HepG2 (cell line): Measurements from ENCODE around the gene ARID3C. TPM values are rescaled to one million over a fixed set of nuclear protein-coding genes. Genes with fewer than 3 reads are reported as not detected.

Experiments used
- ARNT2 ChIP-seq: sonication (generic); formaldehyde crosslinking; IDR thresholded peaks from 2 replicates; pipeline ENCODE4 v1.8.0; 2022; ENCODE audit warnings: mild to moderate bottlenecking, low read depth, missing genetic modification reagents, moderate library complexity
- ELK4 ChIP-seq: sonication (generic); formaldehyde crosslinking; IDR thresholded peaks from 2 replicates; pipeline ENCODE4 v1.9.0; 2021; ENCODE audit warnings: missing genetic modification reagents, borderline replicate concordance
- GPBP1L1 ChIP-seq: sonication (generic); formaldehyde crosslinking; IDR thresholded peaks from 2 replicates; pipeline ENCODE4 v1.5.0; 2020; ENCODE audit warnings: mild to moderate bottlenecking, missing genetic modification reagents
- GRHL1 ChIP-seq: sonication (generic); formaldehyde crosslinking; conservative IDR thresholded peaks from 2 replicates; pipeline ENCODE4 v1.8.0; 2022; ENCODE audit warnings: missing genetic modification reagents
- HHEX ChIP-seq: IDR thresholded peaks from 2 replicates; pipeline ENCODE4 v1.6.1; 2016; ENCODE audit warnings: control low read depth
- HINFP ChIP-seq: sonication (generic); formaldehyde crosslinking; IDR thresholded peaks from 2 replicates; pipeline ENCODE4 v1.4.0; 2020; ENCODE audit warnings: low read depth, mild to moderate bottlenecking, missing genetic modification reagents
- MTF1 ChIP-seq: sonication (generic); formaldehyde crosslinking; IDR thresholded peaks from 2 replicates; pipeline ENCODE4 v1.5.0; 2020; ENCODE audit warnings: missing genetic modification reagents
- NFE2L2 ChIP-seq: fragments of 150-350 bp; IDR thresholded peaks from 2 replicates; pipeline ENCODE4 v1.6.1; 2014; ENCODE audit warnings: low read length
- RAD21 ChIP-seq: fragments of 450-650 bp; formaldehyde crosslinking; IDR thresholded peaks from 2 replicates; pipeline ENCODE4 v1.5.0; 2020; ENCODE audit warnings: mild to moderate bottlenecking
- ZC3H4 ChIP-seq: sonication (generic); formaldehyde crosslinking; IDR thresholded peaks from 2 replicates; pipeline ENCODE4 v1.4.0; 2020; ENCODE audit warnings: missing genetic modification reagents, borderline replicate concordance
- ZNF180 ChIP-seq: sonication (generic); formaldehyde crosslinking; IDR thresholded peaks from 2 replicates; pipeline ENCODE4 v1.4.0; 2020; ENCODE audit warnings: low read depth, missing genetic modification reagents, borderline replicate concordance
- ZNF280B ChIP-seq: sonication (generic); formaldehyde crosslinking; IDR thresholded peaks from 2 replicates; pipeline ENCODE4 v1.5.0; 2020; ENCODE audit warnings: missing genetic modification reagents, mild to moderate bottlenecking, borderline replicate concordance
- ZNF292 ChIP-seq: sonication (generic); formaldehyde crosslinking; IDR thresholded peaks from 2 replicates; pipeline ENCODE4 v1.8.1; 2022; ENCODE audit warnings: mild to moderate bottlenecking, low read depth, missing genetic modification reagents, borderline replicate concordance
- ZNF337 ChIP-seq: sonication (generic); formaldehyde crosslinking; IDR thresholded peaks from 2 replicates; pipeline ENCODE4 v1.5.1; 2020; ENCODE audit warnings: missing genetic modification reagents, low read depth, mild to moderate bottlenecking, borderline replicate concordance
- ZNF501 ChIP-seq: sonication (generic); formaldehyde crosslinking; IDR thresholded peaks from 2 replicates; pipeline ENCODE4 v1.5.1; 2020; ENCODE audit warnings: mild to moderate bottlenecking, moderate library complexity, missing genetic modification reagents
- ZNF567 ChIP-seq: sonication (generic); formaldehyde crosslinking; IDR thresholded peaks from 2 replicates; pipeline ENCODE4 v1.8.1; 2023; ENCODE audit warnings: mild to moderate bottlenecking, missing genetic modification reagents, borderline replicate concordance
- ZNF576 ChIP-seq: sonication (generic); formaldehyde crosslinking; IDR thresholded peaks from 2 replicates; pipeline ENCODE4 v1.4.0; 2020; ENCODE audit warnings: mild to moderate bottlenecking, missing genetic modification reagents
- ZNF605 ChIP-seq: sonication (generic); formaldehyde crosslinking; IDR thresholded peaks from 2 replicates; pipeline ENCODE4 v1.8.0; 2022; ENCODE audit warnings: mild to moderate bottlenecking, missing genetic modification reagents
- ZNF710 ChIP-seq: sonication (generic); formaldehyde crosslinking; IDR thresholded peaks from 2 replicates; pipeline ENCODE4 v1.5.0; 2020; ENCODE audit warnings: mild to moderate bottlenecking, missing genetic modification reagents, borderline replicate concordance
- polyA plus RNA-seq, 8 experiments: library from polyadenylated mRNA; depleted of rRNA in 3 of 8; stranded (reverse) in 7 of 8; unstranded in 1 of 8; fragments of >200 nt; fragmentation: Illumina TruSeq in 4 of 8; extraction: Trizol in 4 of 8; gene quantifications; 2 replicates each; pipeline versions ENCODE4 v1.2.1 to v1.2.3, GENCODE V29; 2011 to 2016; ENCODE audit warnings: low read depth in 4 of 8, missing spikeins in 1 of 8, mixed read lengths in 1 of 8; ENCODE audit not compliant: insufficient read depth in 1 of 8
- total RNA-seq, 5 experiments: library from RNA; depleted of rRNA; stranded (reverse); fragments of >200 nt; fragmentation: Illumina TruSeq; extraction: Trizol; gene quantifications; 2 replicates each; pipeline ENCODE4 v1.2.3, GENCODE V29; 2016; ENCODE audit warnings: low read depth in 1 of 5

The ARID3C gene
- total and polyA plus RNA-seq, 2 of the 13 experiments (the other 11 are each of a cell fraction or from before 2014, with no cell fraction given), result not detected

- no peak for TF ChIP-seq HINFP (CRISPR knock-in tag)
- no peak for TF ChIP-seq ZC3H4 (CRISPR knock-in tag)
- no peak; the same call in 1 of the 2 replicates for TF ChIP-seq ZNF501 (CRISPR knock-in tag)
- TF ChIP-seq NFE2L2, result no peak
- no peak for TF ChIP-seq ELK4 (CRISPR knock-in tag)
- no peak for TF ChIP-seq GPBP1L1 (CRISPR knock-in tag)
- TF ChIP-seq ZNF280B (CRISPR knock-in tag), result no peak
- no peak for TF ChIP-seq ZNF292 (CRISPR knock-in tag)
- 0 out of 2 replicates have a peak, but pooled peaks have one; percentile 17 for TF ChIP-seq RAD21 (CRISPR knock-in tag)
- TF ChIP-seq ZNF567 (CRISPR knock-in tag), result no peak
- no peak for TF ChIP-seq MTF1 (CRISPR knock-in tag)
- no peak for TF ChIP-seq ZNF710
- TF ChIP-seq HHEX (CRISPR knock-in tag), result no peak
- no peak for TF ChIP-seq ZNF576 (CRISPR knock-in tag)
- TF ChIP-seq ARNT2 (CRISPR knock-in tag), result peak; percentile 65; the same call in 1 of the 2 replicates
- no peak for TF ChIP-seq ZNF337 (CRISPR knock-in tag)
- TF ChIP-seq GRHL1 (CRISPR knock-in tag), result no peak
- peak; percentile 70 for TF ChIP-seq ZNF605 (CRISPR knock-in tag)
- no peak for TF ChIP-seq ZNF180 (CRISPR knock-in tag)
These were observed 23.2 kb upstream of the ARID3C start, which contains the start of gene IL11RA (continued) for GRCh38 chr9:34651876-34652601.
